Neural progenitor cell (in vitro differentiated cells): Measurements from ENCODE around the gene SRGAP3.

Source experiments
- EZH2 ChIP-seq: fragments of 200-600 bp; sonication (generic); IDR thresholded peaks from 2 replicates; pipeline ENCODE4 v1.6.1; 2017; ENCODE audit warnings: antibody characterized with exemption, mild to moderate bottlenecking, moderate library complexity
- TF ChIP-seq, protein P1 (sequence below): fragments of 200-600 bp; sonication (generic); IDR thresholded peaks from 2 replicates; pipeline ENCODE4 v1.5.1; 2017; ENCODE audit warnings: antibody characterized with exemption, mild to moderate bottlenecking

DNA sequence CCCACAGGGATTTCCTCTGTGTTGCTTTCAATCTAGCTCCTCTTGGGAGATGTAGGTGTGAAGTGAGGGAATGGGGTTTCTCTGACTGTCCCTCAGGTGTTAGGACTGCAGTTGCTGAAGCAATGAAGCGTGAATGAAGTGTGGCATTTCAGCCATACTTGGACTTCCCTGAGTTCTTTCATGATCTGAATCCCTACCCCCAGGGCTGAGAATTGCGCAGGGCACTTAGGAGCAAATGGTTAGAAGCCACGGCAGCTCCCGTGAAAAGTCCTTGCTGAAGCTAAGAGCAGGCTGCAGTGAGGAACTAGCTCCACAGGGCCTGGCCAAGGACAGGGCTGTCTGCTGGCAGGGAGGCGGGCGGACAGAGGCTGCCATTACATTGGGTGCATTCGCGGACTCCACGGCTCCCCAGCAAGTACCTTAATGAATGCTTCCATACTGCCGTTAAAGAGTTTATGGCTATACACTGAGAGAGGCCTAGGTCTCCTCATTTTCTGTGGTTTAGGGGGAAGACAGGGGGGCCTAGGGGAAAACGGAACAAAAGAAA lies 217.1 kb downstream of the SRGAP3 start:
- no peak for TF ChIP-seq EZH2
- TF ChIP-seq, protein P1, sequence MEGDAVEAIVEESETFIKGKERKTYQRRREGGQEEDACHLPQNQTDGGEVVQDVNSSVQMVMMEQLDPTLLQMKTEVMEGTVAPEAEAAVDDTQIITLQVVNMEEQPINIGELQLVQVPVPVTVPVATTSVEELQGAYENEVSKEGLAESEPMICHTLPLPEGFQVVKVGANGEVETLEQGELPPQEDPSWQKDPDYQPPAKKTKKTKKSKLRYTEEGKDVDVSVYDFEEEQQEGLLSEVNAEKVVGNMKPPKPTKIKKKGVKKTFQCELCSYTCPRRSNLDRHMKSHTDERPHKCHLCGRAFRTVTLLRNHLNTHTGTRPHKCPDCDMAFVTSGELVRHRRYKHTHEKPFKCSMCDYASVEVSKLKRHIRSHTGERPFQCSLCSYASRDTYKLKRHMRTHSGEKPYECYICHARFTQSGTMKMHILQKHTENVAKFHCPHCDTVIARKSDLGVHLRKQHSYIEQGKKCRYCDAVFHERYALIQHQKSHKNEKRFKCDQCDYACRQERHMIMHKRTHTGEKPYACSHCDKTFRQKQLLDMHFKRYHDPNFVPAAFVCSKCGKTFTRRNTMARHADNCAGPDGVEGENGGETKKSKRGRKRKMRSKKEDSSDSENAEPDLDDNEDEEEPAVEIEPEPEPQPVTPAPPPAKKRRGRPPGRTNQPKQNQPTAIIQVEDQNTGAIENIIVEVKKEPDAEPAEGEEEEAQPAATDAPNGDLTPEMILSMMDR: no peak
